ENCODE data around the gene LRP1.

The LRP1 gene

DNA sequence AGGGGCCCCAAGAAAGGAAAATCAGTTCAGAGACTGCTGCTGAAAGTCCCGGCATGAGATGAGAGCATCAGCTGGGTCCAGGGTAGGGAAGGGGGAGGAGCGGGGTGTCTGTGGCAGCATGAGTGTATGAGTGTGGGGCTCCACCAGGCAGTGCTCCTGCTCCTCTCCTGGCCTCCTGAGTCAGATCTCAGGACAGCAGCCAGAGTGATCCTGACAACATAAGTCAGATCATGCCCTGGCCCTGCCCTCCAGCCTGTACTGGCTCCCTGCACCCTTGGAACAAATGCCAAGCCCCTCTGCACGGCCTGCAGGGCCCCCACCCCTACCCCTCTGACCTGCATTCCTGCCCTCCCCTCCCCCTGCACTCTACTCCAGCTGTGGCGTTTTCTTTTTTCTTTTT is 43.4 kb downstream of the LRP1 start:
- no peak overlapping the region for H3K4me3 ChIP-seq (ENCODE audit: low read depth in 1 of 2, low read length in 2 of 2)
- H3K4me1 ChIP-seq (ENCODE audit: control insufficient read depth in 1 of 2, insufficient read depth in 2 of 2, low read length in 2 of 2), result peaks cover 0 to 7% of the 10 kb centered on the region in 2 donors
- H3K27me3 ChIP-seq (ENCODE audit: low read depth, low read length), result no peaks in the 10 kb centered on the region
- H3K9me3 ChIP-seq (ENCODE audit: control insufficient read depth in 1 of 2, low read length in 2 of 2), result no peaks in the 10 kb centered on the region
- H3K27ac ChIP-seq (ENCODE audit: low read length), result no peak overlapping the region
- H3K36me3 ChIP-seq (ENCODE audit: control insufficient read depth in 1 of 2, insufficient read depth in 2 of 2, low read length in 2 of 2), result peaks cover 46 to 75% of the 10 kb centered on the region in 2 donors

DNA sequence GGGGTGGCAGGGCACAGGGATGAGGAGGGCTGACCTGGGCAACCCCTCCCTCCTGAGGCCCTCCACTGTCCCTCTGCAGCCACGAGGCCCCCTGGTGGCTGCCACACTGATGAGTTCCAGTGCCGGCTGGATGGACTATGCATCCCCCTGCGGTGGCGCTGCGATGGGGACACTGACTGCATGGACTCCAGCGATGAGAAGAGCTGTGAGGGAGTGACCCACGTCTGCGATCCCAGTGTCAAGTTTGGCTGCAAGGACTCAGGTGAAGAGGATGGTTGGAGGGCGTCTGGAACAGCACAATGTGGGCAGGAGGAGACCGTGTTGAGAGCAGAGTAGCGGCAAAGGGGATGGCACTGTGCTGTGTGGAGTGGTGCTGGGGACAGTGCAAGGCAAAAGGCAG is 44.8 kb downstream of the LRP1 start:
- no peaks in the 10 kb centered on the region for H3K9me3 ChIP-seq (ENCODE audit: control insufficient read depth in 1 of 2, low read length in 2 of 2)
- H3K27me3 ChIP-seq (ENCODE audit: low read depth, low read length), result no peaks in the 10 kb centered on the region
- no peak overlapping the region for H3K27ac ChIP-seq (ENCODE audit: low read length)
- H3K36me3 ChIP-seq (ENCODE audit: control insufficient read depth in 1 of 2, insufficient read depth in 2 of 2, low read length in 2 of 2), result peaks cover 43 to 75% of the 10 kb centered on the region in 2 donors
- H3K4me1 ChIP-seq (ENCODE audit: control insufficient read depth in 1 of 2, insufficient read depth in 2 of 2, low read length in 2 of 2), result peaks cover 0 to 7% of the 10 kb centered on the region in 2 donors
- H3K4me3 ChIP-seq (ENCODE audit: low read depth in 1 of 2, low read length in 2 of 2), result no peak overlapping the region

DNA sequence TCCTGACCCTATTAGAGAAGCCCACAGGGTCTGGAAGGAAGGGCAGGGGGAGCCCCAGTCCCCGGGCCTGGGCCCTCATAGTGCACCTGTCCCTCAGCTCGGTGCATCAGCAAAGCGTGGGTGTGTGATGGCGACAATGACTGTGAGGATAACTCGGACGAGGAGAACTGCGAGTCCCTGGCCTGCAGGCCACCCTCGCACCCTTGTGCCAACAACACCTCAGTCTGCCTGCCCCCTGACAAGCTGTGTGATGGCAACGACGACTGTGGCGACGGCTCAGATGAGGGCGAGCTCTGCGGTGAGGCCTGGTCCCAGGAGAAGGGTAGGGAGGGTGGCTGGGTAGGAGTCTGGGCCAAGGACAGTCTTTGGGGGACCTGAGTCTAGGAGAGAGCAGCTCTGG is 45.4 kb downstream of the LRP1 start:
- Histone ChIP-seq H3K9me3 (ENCODE audit: control insufficient read depth in 1 of 2, low read length in 2 of 2) (no peaks in the 10 kb centered on the region), H3K4me1 (ENCODE audit: control insufficient read depth in 1 of 2, insufficient read depth in 2 of 2, low read length in 2 of 2) (peaks cover 0 to 7% of the 10 kb centered on the region in 2 donors), H3K36me3 (ENCODE audit: control insufficient read depth in 1 of 2, insufficient read depth in 2 of 2, low read length in 2 of 2) (peaks cover 45 to 74% of the 10 kb centered on the region in 2 donors), H3K4me3 (ENCODE audit: low read depth in 1 of 2, low read length in 2 of 2) (no peak overlapping the region), H3K27me3 (ENCODE audit: low read depth, low read length) (no peaks in the 10 kb centered on the region), H3K27ac (ENCODE audit: low read length) (no peak overlapping the region)

DNA sequence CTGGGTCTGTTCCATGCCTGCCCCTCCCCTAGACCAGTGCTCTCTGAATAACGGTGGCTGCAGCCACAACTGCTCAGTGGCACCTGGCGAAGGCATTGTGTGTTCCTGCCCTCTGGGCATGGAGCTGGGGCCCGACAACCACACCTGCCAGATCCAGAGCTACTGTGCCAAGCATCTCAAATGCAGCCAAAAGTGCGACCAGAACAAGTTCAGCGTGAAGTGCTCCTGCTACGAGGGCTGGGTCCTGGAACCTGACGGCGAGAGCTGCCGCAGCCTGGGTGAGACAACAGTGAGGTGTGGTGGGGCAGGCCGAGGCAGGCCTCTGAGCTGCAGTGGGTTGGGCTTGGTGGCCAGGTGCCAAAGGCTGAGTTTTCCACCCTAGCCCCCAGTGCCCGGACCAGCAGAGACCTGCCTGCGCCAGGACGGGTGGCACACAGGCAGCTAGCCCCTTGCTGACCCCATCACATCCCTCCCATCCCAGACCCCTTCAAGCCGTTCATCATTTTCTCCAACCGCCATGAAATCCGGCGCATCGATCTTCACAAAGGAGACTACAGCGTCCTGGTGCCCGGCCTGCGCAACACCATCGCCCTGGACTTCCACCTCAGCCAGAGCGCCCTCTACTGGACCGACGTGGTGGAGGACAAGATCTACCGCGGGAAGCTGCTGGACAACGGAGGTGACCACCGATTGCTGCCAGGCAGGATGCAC is 47.3 kb downstream of the LRP1 start:
- Histone ChIP-seq H3K27ac (ENCODE audit: low read length) (no peak overlapping the region), H3K9me3 (ENCODE audit: control insufficient read depth in 1 of 2, low read length in 2 of 2) (no peaks in the 10 kb centered on the region), H3K27me3 (ENCODE audit: low read depth, low read length) (no peaks in the 10 kb centered on the region), H3K4me3 (ENCODE audit: low read depth in 1 of 2, low read length in 2 of 2) (no peak overlapping the region), H3K36me3 (ENCODE audit: control insufficient read depth in 1 of 2, insufficient read depth in 2 of 2, low read length in 2 of 2) (peaks cover 49 to 77% of the 10 kb centered on the region in 2 donors), H3K4me1 (ENCODE audit: control insufficient read depth in 1 of 2, insufficient read depth in 2 of 2, low read length in 2 of 2) (peaks cover 0 to 7% of the 10 kb centered on the region in 2 donors)

DNA sequence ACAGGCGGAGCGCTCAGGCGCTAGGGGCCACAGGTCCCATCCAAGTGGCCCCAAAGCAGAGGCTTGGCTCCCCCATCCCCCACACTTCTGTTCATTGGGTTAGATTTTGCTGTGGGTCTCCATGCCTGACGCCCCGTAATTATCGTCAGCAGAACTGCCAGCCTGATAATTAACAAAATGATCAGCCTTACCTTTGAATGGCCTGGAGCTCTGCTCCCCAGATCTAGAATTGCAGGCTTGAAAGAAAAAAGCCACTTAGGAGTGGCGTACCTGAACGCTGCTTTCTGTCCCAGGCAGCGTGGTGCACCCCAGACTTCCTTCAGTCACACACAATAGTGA is 47.8 kb downstream of the LRP1 start:
- no peak overlapping the region for H3K27ac ChIP-seq (ENCODE audit: low read length)
- H3K36me3 ChIP-seq (ENCODE audit: control insufficient read depth in 1 of 2, insufficient read depth in 2 of 2, low read length in 2 of 2), result peaks cover 51 to 77% of the 10 kb centered on the region in 2 donors
- H3K9me3 ChIP-seq (ENCODE audit: control insufficient read depth in 1 of 2, low read length in 2 of 2), result no peaks in the 10 kb centered on the region

DNA sequence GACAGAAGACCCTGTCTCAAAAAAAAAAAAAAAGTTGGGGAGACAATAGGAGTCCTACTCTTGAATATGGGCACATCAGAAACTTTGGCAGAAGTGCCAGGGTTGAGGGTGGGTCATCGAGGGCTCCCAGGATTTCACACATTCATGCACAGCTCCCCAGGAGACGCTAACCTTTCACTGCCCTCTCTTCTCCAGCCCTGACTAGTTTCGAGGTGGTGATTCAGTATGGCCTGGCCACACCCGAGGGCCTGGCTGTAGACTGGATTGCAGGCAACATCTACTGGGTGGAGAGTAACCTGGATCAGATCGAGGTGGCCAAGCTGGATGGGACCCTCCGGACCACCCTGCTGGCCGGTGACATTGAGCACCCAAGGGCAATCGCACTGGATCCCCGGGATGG is 48.6 kb downstream of the LRP1 start:
- peaks cover 59 to 83% of the 10 kb centered on the region in 2 donors for H3K36me3 ChIP-seq (ENCODE audit: control insufficient read depth in 1 of 2, insufficient read depth in 2 of 2, low read length in 2 of 2)
- no peak overlapping the region for H3K27ac ChIP-seq (ENCODE audit: low read length)

More for the DNA sequence above, 47.8 kb downstream of the LRP1 start:
- peaks cover 0 to 2% of the 10 kb centered on the region in 2 donors for H3K4me1 ChIP-seq (ENCODE audit: control insufficient read depth in 1 of 2, insufficient read depth in 2 of 2, low read length in 2 of 2)
- H3K4me3 ChIP-seq (ENCODE audit: low read depth in 1 of 2, low read length in 2 of 2), result no peak overlapping the region
- no peaks in the 10 kb centered on the region for H3K27me3 ChIP-seq (ENCODE audit: low read depth, low read length)

DNA sequence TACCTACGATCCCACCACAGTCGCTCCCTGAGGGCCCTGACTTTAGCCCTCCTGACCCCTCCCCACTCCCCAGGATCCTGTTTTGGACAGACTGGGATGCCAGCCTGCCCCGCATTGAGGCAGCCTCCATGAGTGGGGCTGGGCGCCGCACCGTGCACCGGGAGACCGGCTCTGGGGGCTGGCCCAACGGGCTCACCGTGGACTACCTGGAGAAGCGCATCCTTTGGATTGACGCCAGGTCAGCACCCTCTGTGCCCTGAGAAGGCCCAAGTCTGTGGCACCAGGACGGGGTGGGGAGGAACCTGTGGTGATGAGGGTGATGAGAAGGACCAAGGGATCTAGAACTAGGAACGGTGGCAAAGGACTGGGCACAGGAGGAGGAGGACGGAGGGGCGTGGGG is 49.1 kb downstream of the LRP1 start:
- Histone ChIP-seq H3K4me3 (ENCODE audit: low read depth in 1 of 2, low read length in 2 of 2) (no peak overlapping the region), H3K4me1 (ENCODE audit: control insufficient read depth in 1 of 2, insufficient read depth in 2 of 2, low read length in 2 of 2) (no peaks in the 10 kb centered on the region), H3K36me3 (ENCODE audit: control insufficient read depth in 1 of 2, insufficient read depth in 2 of 2, low read length in 2 of 2) (peaks cover 60 to 86% of the 10 kb centered on the region in 2 donors), H3K27me3 (ENCODE audit: low read depth, low read length) (no peaks in the 10 kb centered on the region), H3K9me3 (ENCODE audit: control insufficient read depth in 1 of 2, low read length in 2 of 2) (no peaks in the 10 kb centered on the region), H3K27ac (ENCODE audit: low read length) (no peak overlapping the region)

More for the DNA sequence above, 48.6 kb downstream of the LRP1 start:
- no peaks in the 10 kb centered on the region for H3K9me3 ChIP-seq (ENCODE audit: control insufficient read depth in 1 of 2, low read length in 2 of 2)
- no peak overlapping the region for H3K4me3 ChIP-seq (ENCODE audit: low read depth in 1 of 2, low read length in 2 of 2)
- no peaks in the 10 kb centered on the region for H3K27me3 ChIP-seq (ENCODE audit: low read depth, low read length)
- H3K4me1 ChIP-seq (ENCODE audit: control insufficient read depth in 1 of 2, insufficient read depth in 2 of 2, low read length in 2 of 2), result no peaks in the 10 kb centered on the region

DNA sequence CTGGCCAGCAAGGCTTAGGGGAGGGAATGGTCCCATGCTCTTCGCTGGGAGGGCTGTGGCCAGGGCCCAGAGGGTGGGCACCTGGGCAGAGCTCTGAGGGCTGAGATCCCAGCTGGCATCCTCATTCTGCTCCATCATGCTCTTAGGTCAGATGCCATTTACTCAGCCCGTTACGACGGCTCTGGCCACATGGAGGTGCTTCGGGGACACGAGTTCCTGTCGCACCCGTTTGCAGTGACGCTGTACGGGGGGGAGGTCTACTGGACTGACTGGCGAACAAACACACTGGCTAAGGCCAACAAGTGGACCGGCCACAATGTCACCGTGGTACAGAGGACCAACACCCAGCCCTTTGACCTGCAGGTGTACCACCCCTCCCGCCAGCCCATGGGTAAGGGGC is 49.9 kb downstream of the LRP1 start:
- no peak overlapping the region for H3K4me3 ChIP-seq (ENCODE audit: low read depth in 1 of 2, low read length in 2 of 2)
- no peaks in the 10 kb centered on the region for H3K4me1 ChIP-seq (ENCODE audit: control insufficient read depth in 1 of 2, insufficient read depth in 2 of 2, low read length in 2 of 2)
- H3K27me3 ChIP-seq (ENCODE audit: low read depth, low read length), result no peaks in the 10 kb centered on the region
- peaks cover 57 to 84% of the 10 kb centered on the region in 2 donors for H3K36me3 ChIP-seq (ENCODE audit: control insufficient read depth in 1 of 2, insufficient read depth in 2 of 2, low read length in 2 of 2)
- H3K9me3 ChIP-seq (ENCODE audit: control insufficient read depth in 1 of 2, low read length in 2 of 2), result no peaks in the 10 kb centered on the region
- no peak overlapping the region for H3K27ac ChIP-seq (ENCODE audit: low read length)

DNA sequence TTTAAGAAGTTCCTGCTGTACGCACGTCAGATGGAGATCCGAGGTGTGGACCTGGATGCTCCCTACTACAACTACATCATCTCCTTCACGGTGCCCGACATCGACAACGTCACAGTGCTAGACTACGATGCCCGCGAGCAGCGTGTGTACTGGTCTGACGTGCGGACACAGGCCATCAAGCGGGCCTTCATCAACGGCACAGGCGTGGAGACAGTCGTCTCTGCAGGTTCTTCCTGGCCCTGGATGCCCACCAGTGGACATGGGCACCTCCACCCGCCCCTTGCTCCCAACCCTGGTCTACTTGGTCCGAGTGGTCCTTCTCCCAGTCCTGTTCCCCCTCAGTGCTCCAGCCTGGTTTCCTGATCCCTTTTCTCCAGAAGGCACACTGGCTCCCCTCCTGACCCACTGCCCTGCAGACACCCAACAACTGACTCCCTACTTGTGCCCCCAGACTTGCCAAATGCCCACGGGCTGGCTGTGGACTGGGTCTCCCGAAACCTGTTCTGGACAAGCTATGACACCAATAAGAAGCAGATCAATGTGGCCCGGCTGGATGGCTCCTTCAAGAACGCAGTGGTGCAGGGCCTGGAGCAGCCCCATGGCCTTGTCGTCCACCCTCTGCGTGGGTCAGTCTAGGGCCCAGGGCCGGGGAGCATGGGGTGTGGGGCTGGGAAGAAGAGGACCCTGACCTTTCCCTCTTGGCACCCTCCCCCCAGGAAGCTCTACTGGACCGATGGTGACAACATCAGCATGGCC is 51.2 kb downstream of the LRP1 start:
- no peaks in the 10 kb centered on the region for H3K4me1 ChIP-seq (ENCODE audit: control insufficient read depth in 1 of 2, insufficient read depth in 2 of 2, low read length in 2 of 2)
- peaks cover 63 to 84% of the 10 kb centered on the region in 2 donors for H3K36me3 ChIP-seq (ENCODE audit: control insufficient read depth in 1 of 2, insufficient read depth in 2 of 2, low read length in 2 of 2)
- no peak overlapping the region for H3K27ac ChIP-seq (ENCODE audit: low read length)

DNA sequence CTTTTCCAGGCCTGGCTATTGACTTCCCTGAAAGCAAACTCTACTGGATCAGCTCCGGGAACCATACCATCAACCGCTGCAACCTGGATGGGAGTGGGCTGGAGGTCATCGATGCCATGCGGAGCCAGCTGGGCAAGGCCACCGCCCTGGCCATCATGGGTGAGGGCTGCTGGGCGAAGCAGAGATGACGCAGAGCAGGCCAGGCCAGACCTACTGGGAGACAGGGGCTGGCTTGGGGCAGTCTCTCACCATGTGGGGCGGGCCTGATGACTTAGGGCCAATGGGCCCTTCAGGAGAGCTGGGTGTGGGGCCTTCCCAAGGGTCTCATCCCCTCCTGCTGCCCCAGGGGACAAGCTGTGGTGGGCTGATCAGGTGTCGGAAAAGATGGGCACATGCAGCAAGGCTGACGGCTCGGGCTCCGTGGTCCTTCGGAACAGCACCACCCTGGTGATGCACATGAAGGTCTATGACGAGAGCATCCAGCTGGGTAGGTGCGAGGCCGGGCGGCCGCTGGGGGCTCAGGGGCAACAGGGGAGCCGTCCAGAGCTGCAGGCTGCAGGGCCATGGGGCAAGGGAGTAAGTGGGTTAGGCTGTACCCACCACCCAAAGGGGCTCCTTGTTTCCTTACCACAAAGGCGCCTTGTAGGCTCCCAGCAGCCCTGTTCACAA is 52.2 kb downstream of the LRP1 start:
- Histone ChIP-seq H3K36me3 (ENCODE audit: control insufficient read depth in 1 of 2, insufficient read depth in 2 of 2, low read length in 2 of 2) (peaks cover 70 to 86% of the 10 kb centered on the region in 2 donors), H3K4me1 (ENCODE audit: control insufficient read depth in 1 of 2, insufficient read depth in 2 of 2, low read length in 2 of 2) (no peaks in the 10 kb centered on the region), H3K27me3 (ENCODE audit: low read depth, low read length) (no peaks in the 10 kb centered on the region), H3K4me3 (ENCODE audit: low read depth in 1 of 2, low read length in 2 of 2) (no peak overlapping the region), H3K27ac (ENCODE audit: low read length) (no peak overlapping the region), H3K9me3 (ENCODE audit: control insufficient read depth in 1 of 2, low read length in 2 of 2) (no peaks in the 10 kb centered on the region)

More for the DNA sequence above, 51.2 kb downstream of the LRP1 start:
- Histone ChIP-seq H3K9me3 (ENCODE audit: control insufficient read depth in 1 of 2, low read length in 2 of 2) (no peaks in the 10 kb centered on the region), H3K4me3 (ENCODE audit: low read depth in 1 of 2, low read length in 2 of 2) (no peak overlapping the region), H3K27me3 (ENCODE audit: low read depth, low read length) (no peaks in the 10 kb centered on the region)

DNA sequence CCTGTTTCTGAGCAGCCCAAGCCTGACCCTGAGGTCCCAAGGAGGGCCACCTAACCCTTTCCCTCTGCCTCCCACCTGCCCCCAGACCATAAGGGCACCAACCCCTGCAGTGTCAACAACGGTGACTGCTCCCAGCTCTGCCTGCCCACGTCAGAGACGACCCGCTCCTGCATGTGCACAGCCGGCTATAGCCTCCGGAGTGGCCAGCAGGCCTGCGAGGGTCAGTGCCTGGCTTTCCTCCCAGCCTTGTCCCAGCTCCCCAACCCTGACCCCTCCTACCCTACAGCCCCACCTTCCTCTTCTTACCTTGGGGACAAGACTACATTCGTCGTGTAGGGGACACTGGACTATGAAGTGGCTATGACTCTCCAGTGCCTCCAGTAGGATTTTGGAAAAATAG is 52.8 kb downstream of the LRP1 start:
- no peak overlapping the region for H3K27ac ChIP-seq (ENCODE audit: low read length)
- peaks cover 74 to 89% of the 10 kb centered on the region in 2 donors for H3K36me3 ChIP-seq (ENCODE audit: control insufficient read depth in 1 of 2, insufficient read depth in 2 of 2, low read length in 2 of 2)
- no peaks in the 10 kb centered on the region for H3K9me3 ChIP-seq (ENCODE audit: control insufficient read depth in 1 of 2, low read length in 2 of 2)
- no peaks in the 10 kb centered on the region for H3K27me3 ChIP-seq (ENCODE audit: low read depth, low read length)
- no peaks in the 10 kb centered on the region for H3K4me1 ChIP-seq (ENCODE audit: control insufficient read depth in 1 of 2, insufficient read depth in 2 of 2, low read length in 2 of 2)
- H3K4me3 ChIP-seq (ENCODE audit: low read depth in 1 of 2, low read length in 2 of 2), result no peak overlapping the region
